HEK293T (cell line): ENCODE results near the gene PACRG.

Source experiments
- CTCF ChIA-PET: fragments of 350-600 bp; formaldehyde crosslinking; extraction: SDS; loops from one replicate; lab custom pipeline; 2021; ENCODE audit warnings: antibody characterized with exemption, inconsistent platforms; lab: Yijun Ruan, JAX
- POLR2A ChIA-PET: fragments of 350-600 bp; formaldehyde crosslinking; extraction: SDS; loops from one replicate; lab custom pipeline; 2020; ENCODE audit warnings: antibody characterized with exemption, inconsistent platforms; lab: Yijun Ruan, JAX
- DNase-seq: peaks from one replicate; pipeline ENCODE4 v3.0.0; 2012; ENCODE audit warnings: mixed read lengths; ENCODE audit errors: extremely low spot score
- ARNT ChIP-seq: fragments of 450-650 bp; IDR thresholded peaks from 2 replicates; pipeline ENCODE4 v1.6.1; 2017; ENCODE audit warnings: mild to moderate bottlenecking
- BHLHE40 ChIP-seq: fragments of 450-650 bp; IDR thresholded peaks from 2 replicates; pipeline ENCODE4 v1.6.1; 2016; ENCODE audit warnings: mild to moderate bottlenecking, moderate library complexity, borderline replicate concordance
- CTBP1 ChIP-seq: fragments of 450-650 bp; IDR thresholded peaks from 2 replicates; pipeline ENCODE4 v1.6.1; 2016; ENCODE audit warnings: borderline replicate concordance
- ELF4 ChIP-seq: fragments of 450-650 bp; IDR thresholded peaks from 2 replicates; pipeline ENCODE4 v1.6.1; 2017; ENCODE audit warnings: antibody characterized with exemption
- FOXA1 ChIP-seq: fragments of 450-650 bp; IDR thresholded peaks from 2 replicates; pipeline ENCODE4 v1.6.1; 2016; ENCODE audit warnings: mild to moderate bottlenecking
- FOXK2 ChIP-seq: fragments of 450-650 bp; IDR thresholded peaks from 2 replicates; pipeline ENCODE4 v1.6.1; 2016; ENCODE audit warnings: mild to moderate bottlenecking
- FOXM1 ChIP-seq: fragments of 450-650 bp; IDR thresholded peaks from 2 replicates; pipeline ENCODE4 v1.6.1; 2017; ENCODE audit warnings: mild to moderate bottlenecking, borderline replicate concordance
- HDGF ChIP-seq: fragments of 450-650 bp; IDR thresholded peaks from 2 replicates; pipeline ENCODE4 v1.6.1; 2017; ENCODE audit warnings: antibody characterized with exemption, borderline replicate concordance
- L3MBTL2 ChIP-seq: fragments of 450-650 bp; conservative IDR thresholded peaks from 2 replicates; pipeline ENCODE4 v1.6.1; 2016; ENCODE audit warnings: mild to moderate bottlenecking
- LEF1 ChIP-seq: fragments of 450-650 bp; IDR thresholded peaks from 2 replicates; pipeline ENCODE4 v1.6.1; 2017; ENCODE audit warnings: mild to moderate bottlenecking, borderline replicate concordance
- NFRKB ChIP-seq: fragments of 450-650 bp; IDR thresholded peaks from 2 replicates; pipeline ENCODE4 v1.6.1; 2016; ENCODE audit warnings: mild to moderate bottlenecking, moderate library complexity
- SP1 ChIP-seq: fragments of 450-650 bp; IDR thresholded peaks from 2 replicates; pipeline ENCODE4 v1.6.1; 2017
- SUZ12 ChIP-seq: fragments of 450-650 bp; IDR thresholded peaks from 2 replicates; pipeline ENCODE4 v1.6.1; 2016; ENCODE audit warnings: mild to moderate bottlenecking
- TARDBP ChIP-seq: fragments of 450-650 bp; IDR thresholded peaks from 2 replicates; pipeline ENCODE4 v1.6.1; 2016
- ZNF384 ChIP-seq: fragments of 450-650 bp; IDR thresholded peaks from 2 replicates; pipeline ENCODE4 v1.6.1; 2016
- TF ChIP-seq, protein P1 (sequence below): fragments of 450-650 bp; IDR thresholded peaks from 2 replicates; pipeline ENCODE4 v1.6.1; 2016

PACRG gene

DNA sequence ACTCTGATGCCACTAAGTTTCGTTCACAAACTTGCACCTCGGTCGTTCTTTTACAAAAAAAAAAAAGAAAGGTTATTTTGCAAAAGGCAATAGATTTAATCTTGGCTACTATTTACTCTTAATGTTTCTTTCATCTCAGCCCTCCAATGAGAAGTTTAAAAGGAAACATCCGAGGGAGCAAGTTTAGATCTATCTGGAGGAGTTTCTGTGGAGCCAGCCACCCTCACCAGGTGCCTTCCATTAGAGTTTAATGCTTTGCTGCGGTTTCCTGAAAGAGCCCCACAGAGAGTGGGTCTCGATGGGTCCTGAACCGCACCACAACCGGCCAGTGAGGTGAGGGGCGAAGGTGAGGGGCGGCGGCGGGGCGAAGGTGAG is 840 bp upstream of the PACRG start:
- POLR2A ChIA-PET: no interaction called here
- DNase-seq: no peak
- CTCF ChIA-PET: no interaction called here
- no peak for TF ChIP-seq ARNT
- TF ChIP-seq LEF1: no peak
- TF ChIP-seq FOXA1: no peak
- no peak for TF ChIP-seq BHLHE40
- no peak for TF ChIP-seq ZNF384
- TF ChIP-seq, protein P1, sequence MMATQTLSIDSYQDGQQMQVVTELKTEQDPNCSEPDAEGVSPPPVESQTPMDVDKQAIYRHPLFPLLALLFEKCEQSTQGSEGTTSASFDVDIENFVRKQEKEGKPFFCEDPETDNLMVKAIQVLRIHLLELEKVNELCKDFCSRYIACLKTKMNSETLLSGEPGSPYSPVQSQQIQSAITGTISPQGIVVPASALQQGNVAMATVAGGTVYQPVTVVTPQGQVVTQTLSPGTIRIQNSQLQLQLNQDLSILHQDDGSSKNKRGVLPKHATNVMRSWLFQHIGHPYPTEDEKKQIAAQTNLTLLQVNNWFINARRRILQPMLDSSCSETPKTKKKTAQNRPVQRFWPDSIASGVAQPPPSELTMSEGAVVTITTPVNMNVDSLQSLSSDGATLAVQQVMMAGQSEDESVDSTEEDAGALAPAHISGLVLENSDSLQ: no peak
- no peak for TF ChIP-seq NFRKB
- TF ChIP-seq SUZ12: no peak
- no peak for TF ChIP-seq L3MBTL2
- TF ChIP-seq HDGF: no peak
- no peak for TF ChIP-seq ELF4

DNA sequence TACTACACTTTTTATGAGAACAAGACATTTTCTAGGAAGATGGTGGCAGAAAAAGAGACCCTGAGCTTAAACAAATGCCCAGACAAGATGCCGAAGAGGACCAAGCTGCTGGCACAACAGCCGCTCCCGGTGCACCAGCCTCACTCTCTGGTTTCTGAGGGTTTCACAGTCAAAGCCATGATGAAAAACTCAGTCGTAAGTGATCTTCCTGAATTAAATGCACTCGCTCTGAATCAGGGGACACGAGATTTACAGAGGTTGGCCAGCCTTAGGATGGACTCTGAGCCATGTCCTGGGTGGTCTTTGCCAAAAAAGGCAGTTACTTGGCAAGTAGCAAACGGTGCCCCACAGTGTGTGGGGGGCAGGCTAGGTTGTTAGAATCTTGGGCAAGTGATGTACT is 423 bp downstream of the PACRG start:
- DNase-seq: no peak
- ChIA-PET CTCF (no interaction called here), POLR2A (no interaction called here)
- no peak for TF ChIP-seq L3MBTL2
- no peak for TF ChIP-seq BHLHE40
- TF ChIP-seq, protein P1: no peak
- TF ChIP-seq ARNT: no peak
- TF ChIP-seq ELF4: no peak
- no peak for TF ChIP-seq LEF1
- no peak for TF ChIP-seq FOXA1
- TF ChIP-seq FOXK2: no peak
- no peak for TF ChIP-seq NFRKB
- TF ChIP-seq CTBP1: no peak
- no peak for TF ChIP-seq FOXM1
- TF ChIP-seq TARDBP: no peak
- TF ChIP-seq SUZ12: no peak
- no peak for TF ChIP-seq ZNF384
- TF ChIP-seq SP1: no peak
- no peak for TF ChIP-seq HDGF

DNA sequence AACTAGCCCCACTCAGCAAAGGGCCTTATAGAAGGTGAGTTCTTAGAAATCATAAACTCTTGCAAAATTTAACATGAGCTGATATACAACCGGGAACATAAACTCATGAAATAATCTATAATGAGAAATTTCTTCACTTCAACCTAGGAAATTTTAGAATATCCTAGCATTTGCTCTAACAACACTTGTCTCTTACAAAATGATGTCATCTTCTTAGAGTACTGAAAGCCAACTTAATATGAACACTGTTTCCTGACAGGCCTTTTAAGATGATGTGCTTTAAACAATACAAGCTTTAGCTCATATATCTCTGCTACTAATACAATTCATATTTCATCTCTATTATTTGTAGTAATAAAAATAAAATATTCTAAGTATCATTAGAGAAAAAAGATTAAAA is 932 bp downstream of the PACRG start:
- ChIA-PET POLR2A (no interaction called here), CTCF (no interaction called here)
- no peak for TF ChIP-seq SUZ12
- TF ChIP-seq HDGF: no peak
- TF ChIP-seq FOXK2: no peak
- no peak for TF ChIP-seq CTBP1
- TF ChIP-seq BHLHE40: no peak
- no peak for TF ChIP-seq FOXA1
- TF ChIP-seq FOXM1: no peak
- TF ChIP-seq SP1: no peak
- no peak for TF ChIP-seq LEF1
- no peak for TF ChIP-seq ELF4
- no peak for TF ChIP-seq NFRKB
- TF ChIP-seq ZNF384: no peak
- no peak for TF ChIP-seq TARDBP
- TF ChIP-seq, protein P1: no peak
- no peak for TF ChIP-seq ARNT
- no peak for TF ChIP-seq L3MBTL2
- DNase-seq: no peak

DNA sequence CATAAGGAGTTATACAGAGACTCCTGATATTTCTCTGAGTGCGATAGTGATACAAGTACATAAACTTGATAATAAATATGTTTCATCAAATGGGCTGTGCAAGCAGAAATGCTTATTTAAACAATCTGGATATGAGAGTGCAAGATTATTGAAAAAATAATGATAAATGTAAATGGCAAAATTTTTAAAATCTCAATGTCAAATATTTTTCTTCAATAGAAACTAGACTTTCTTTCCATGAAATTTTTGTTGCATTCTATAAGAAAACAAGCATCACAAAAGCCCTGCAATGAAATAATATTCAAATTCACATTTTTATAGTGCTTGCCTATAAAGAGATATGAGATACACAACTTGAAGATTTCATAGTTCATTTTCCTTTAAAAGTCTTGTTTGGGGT is 2.7 kb downstream of the PACRG start:
- ChIA-PET POLR2A (no interaction called here), CTCF (no interaction called here)
- DNase-seq: no peak
- no peak for TF ChIP-seq SP1
- TF ChIP-seq FOXA1: no peak
- no peak for TF ChIP-seq FOXK2
- TF ChIP-seq, protein P1: no peak

DNA sequence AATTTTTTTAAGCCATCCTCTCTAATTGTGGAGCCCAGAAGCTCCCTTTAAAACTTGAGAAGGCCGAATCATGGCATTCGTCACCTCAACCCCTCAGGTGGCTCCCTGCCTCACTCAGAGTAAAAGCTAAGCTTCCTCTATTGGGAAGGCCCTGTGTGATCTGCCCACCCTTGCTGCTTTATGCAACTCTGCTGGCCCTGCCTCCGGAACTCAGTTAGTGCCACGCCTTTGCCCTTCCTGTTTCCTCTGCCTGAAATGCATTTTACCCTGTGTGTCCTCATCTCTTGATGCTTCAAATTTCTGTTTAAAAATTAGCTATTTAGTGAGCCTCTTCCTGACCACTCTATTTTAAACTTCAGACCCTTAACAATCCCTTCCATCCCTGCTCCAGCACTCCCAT is 5.7 kb downstream of the PACRG start:
- POLR2A ChIA-PET: no interaction called here
- TF ChIP-seq ARNT (no peak), ZNF384 (no peak), ELF4 (no peak), FOXM1 (no peak), TARDBP (no peak), HDGF (no peak)
- no peak for DNase-seq
- CTCF ChIA-PET: no interaction called here

DNA sequence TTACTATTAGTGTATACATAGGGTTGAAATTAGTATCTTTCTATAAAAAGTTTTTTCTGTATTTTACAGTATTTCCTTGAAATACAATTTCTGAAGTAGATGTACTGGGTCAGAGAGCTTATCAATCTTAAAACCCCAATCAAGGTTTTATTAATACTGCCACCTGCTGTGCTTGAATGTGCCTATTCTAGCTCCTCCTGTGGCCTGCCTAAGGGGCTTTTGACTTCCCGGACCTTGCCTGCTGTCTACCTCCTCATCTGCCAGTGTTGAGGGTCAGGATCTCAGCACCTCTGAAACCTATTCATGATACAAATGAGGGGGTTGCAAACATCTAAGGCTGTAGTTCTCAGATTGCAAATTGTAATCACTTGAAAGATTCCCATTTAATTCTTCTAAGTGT is 9.2 kb downstream of the PACRG start:
- TF ChIP-seq ELF4 (no peak), TARDBP (no peak), HDGF (no peak), ZNF384 (no peak), BHLHE40 (no peak), SUZ12 (no peak), ARNT (no peak), FOXA1 (no peak), LEF1 (no peak), NFRKB (no peak), FOXK2 (no peak), FOXM1 (no peak), SP1 (no peak), CTBP1 (no peak), L3MBTL2 (no peak)
- TF ChIP-seq, protein P1: no peak
- CTCF ChIA-PET: no interaction called here
- POLR2A ChIA-PET: no interaction called here
- DNase-seq: no peak
